Fibroblast of lung (primary cell): ENCODE measurements around the gene EIF3F. TPM values are rescaled to one million over a fixed set of nuclear protein-coding genes. Genes with fewer than 3 reads are reported as not detected.

Source experiments
- DNase-seq, 2 donors: peaks; one replicate each; pipeline versions ENCODE4 v3.0.0 to v3.0.0-alpha.2; 2010; ENCODE audit warnings: low read depth in 2 of 2
- H2AFZ ChIP-seq: 2 replicates; pipeline ENCODE4 v1.5.1; 2012; ENCODE audit warnings: low read length, control low read depth, inconsistent platforms
- H3K27ac ChIP-seq: 2 replicates; pipeline ENCODE4 v1.5.1; 2011; ENCODE audit warnings: low read length, control low read depth; ENCODE audit not compliant: insufficient read depth
- H3K27me3 ChIP-seq: 2 replicates; pipeline ENCODE4 v1.5.1; 2011; ENCODE audit warnings: mild to moderate bottlenecking, low read length; ENCODE audit not compliant: control insufficient read depth, insufficient read depth
- H3K36me3 ChIP-seq: 2 replicates; pipeline ENCODE4 v1.5.1; 2011; ENCODE audit warnings: low read length; ENCODE audit not compliant: control insufficient read depth, insufficient read depth
- H3K4me1 ChIP-seq: 2 replicates; pipeline ENCODE4 v1.5.1; 2011; ENCODE audit warnings: low read length; ENCODE audit not compliant: control insufficient read depth, insufficient read depth; ENCODE audit errors: extremely low read depth
- H3K4me2 ChIP-seq: 2 replicates; pipeline ENCODE4 v1.5.1; 2011; ENCODE audit warnings: low read length, control low read depth; ENCODE audit not compliant: insufficient read depth; ENCODE audit errors: extremely low read depth
- H3K4me3 ChIP-seq, 4 experiments: fragments of 200-600 bp in 1 of 4; sonication (generic) in 1 of 4; replicated peaks in 1 of 4; 2 replicates each; pipeline ENCODE4 v1.5.1; 2011 to 2016; ENCODE audit warnings: low read length in 4 of 4, low read depth in 3 of 4, mild to moderate bottlenecking in 3 of 4, control low read depth in 2 of 4, inconsistent platforms in 1 of 4, mixed read lengths in 1 of 4; ENCODE audit not compliant: insufficient read depth in 1 of 4; ENCODE audit errors: control extremely low read depth in 1 of 4
- H3K79me2 ChIP-seq: 2 replicates; pipeline ENCODE4 v1.5.1; 2012; ENCODE audit warnings: mild to moderate bottlenecking, low read length, inconsistent platforms; ENCODE audit not compliant: control insufficient read depth, insufficient read depth
- H3K9ac ChIP-seq: 2 replicates; pipeline ENCODE4 v1.5.1; 2011; ENCODE audit warnings: mild to moderate bottlenecking, low read length, control low read depth; ENCODE audit not compliant: insufficient read depth
- H3K9me3 ChIP-seq: 2 replicates; pipeline ENCODE4 v1.5.1; 2012; ENCODE audit warnings: low read depth, low read length; ENCODE audit not compliant: control insufficient read depth, insufficient read depth
- H4K20me1 ChIP-seq: 2 replicates; pipeline ENCODE4 v1.5.1; 2011; ENCODE audit warnings: low read length; ENCODE audit not compliant: control insufficient read depth, insufficient read depth; ENCODE audit errors: extremely low read depth
- CTCF ChIP-seq, 2 donors: IDR thresholded peaks in 1 of 2; conservative IDR thresholded peaks in 1 of 2; 1 replicate in 1 of 2; 2 replicates in 1 of 2; pipeline ENCODE4 v1.5.1; 2011 to 2012; ENCODE audit warnings: low read length in 2 of 2, control low read depth in 1 of 2, inconsistent platforms in 1 of 2, low read depth in 1 of 2, mild to moderate bottlenecking in 1 of 2
- EZH2 ChIP-seq: IDR thresholded peaks from 2 replicates; pipeline ENCODE4 v1.5.1; 2012; ENCODE audit warnings: low read length, control low read depth, mild to moderate bottlenecking; ENCODE audit errors: missing control alignments
- polyA plus RNA-seq, 2 donors: library from polyadenylated mRNA; depleted of rRNA in 1 of 2; stranded (reverse) in 1 of 2; unstranded in 1 of 2; fragments of >200 nt; gene quantifications; 2 replicates each; pipeline ENCODE4 v1.2.1, GENCODE V29; 2011 to 2012; ENCODE audit warnings: missing spikeins in 1 of 2
- total RNA-seq: library from RNA; depleted of rRNA; stranded (reverse); fragments of >200 nt; gene quantifications from 2 replicates; pipeline ENCODE4 v1.2.1, GENCODE V29; 2014

The EIF3F gene
- total and polyA plus RNA-seq, 2 donors (not counting 1 experiment from before 2014, with no cell fraction given), result 303 to 323 TPM

DNA sequence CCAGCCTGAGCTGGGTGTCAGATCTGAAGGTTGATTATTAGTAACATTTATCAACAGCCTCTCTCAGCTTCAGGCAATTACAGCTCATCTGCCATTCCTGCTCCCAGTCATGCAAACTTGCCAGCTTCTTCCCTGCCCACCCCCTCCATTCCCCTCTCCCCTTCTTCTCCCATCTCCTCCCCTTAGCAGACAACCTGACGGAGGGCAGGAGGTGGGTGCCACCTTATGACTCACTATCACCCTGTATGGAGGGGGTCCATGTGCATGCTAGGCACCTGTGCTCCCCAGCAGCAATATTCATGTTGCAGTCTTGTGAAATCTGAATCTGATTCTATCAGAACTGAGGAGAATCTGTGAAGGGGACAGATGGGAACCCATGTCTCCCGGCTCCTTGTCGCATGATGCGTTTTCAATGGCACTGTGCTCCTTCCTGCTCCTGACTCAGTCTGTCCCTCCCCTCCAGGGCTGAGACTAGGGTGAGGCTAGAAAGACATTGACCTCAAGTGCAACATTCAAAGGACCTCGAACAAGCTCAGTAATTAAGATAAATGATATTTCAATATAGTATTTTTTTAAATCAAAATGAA is 47.6 kb downstream of the EIF3F start:
- H3K9ac ChIP-seq, result no peak overlapping the region
- no peak for TF ChIP-seq EZH2
- TF ChIP-seq CTCF (conservative IDR thresholded peaks at IDR 0.05 in 1 of 2, IDR thresholded peaks at IDR 0.05 in 1 of 2; ENCODE audit: low read depth in 1 of 2, low read length in 2 of 2), result no peak
- H2AFZ ChIP-seq, result no peak overlapping the region
- H3K27me3 ChIP-seq, result peaks cover 2% of the 10 kb centered on the region
- H3K4me1 ChIP-seq, result peaks cover 2% of the 10 kb centered on the region
- no peaks in the 10 kb centered on the region for H3K36me3 ChIP-seq
- H3K4me3 ChIP-seq, result no peak overlapping the region
- no peaks in the 10 kb centered on the region for H4K20me1 ChIP-seq
- H3K9me3 ChIP-seq, result no peaks in the 10 kb centered on the region
- no peaks in the 10 kb centered on the region for H3K79me2 ChIP-seq
- no peak overlapping the region for H3K4me2 ChIP-seq
- H3K27ac ChIP-seq, result no peak overlapping the region
- no peak for DNase-seq

DNA sequence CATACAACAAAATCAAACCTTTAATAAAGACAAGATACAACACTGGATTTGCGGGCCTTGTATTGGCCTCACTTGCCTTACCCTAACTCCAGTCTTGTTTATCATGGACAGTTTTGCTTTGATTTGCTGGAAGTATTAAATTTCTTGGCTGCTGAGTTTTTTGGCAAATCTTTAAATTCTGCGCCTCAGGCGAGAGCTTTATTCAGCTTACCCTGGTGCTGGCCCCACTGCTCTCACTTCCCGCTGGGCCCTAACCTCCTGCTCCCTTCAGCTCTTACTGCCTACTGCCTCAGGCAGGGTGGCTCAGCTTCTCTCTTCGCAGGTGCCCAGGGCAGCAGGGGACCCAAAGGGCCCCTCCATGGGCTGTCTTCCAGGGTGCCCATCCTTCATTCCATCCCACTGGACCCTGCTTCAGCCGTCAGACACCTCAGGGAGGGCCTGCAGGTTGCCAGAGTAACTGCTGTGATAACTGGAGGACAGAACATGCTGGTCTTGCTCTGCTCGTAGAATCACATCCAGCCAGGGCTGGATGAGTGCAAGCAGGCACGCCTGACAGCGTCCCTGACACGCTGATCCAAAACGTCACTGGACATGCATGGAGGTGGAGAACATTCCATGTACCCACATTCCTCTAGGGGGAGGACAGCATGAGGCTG is 48.2 kb downstream of the EIF3F start:
- no peaks in the 10 kb centered on the region for H3K36me3 ChIP-seq
- H3K9me3 ChIP-seq, result no peaks in the 10 kb centered on the region
- H4K20me1 ChIP-seq, result no peaks in the 10 kb centered on the region
- no peak overlapping the region for H3K27ac ChIP-seq
- H2AFZ ChIP-seq, result no peak overlapping the region
- H3K79me2 ChIP-seq, result no peaks in the 10 kb centered on the region
- DNase-seq, result no peak
- TF ChIP-seq CTCF (conservative IDR thresholded peaks at IDR 0.05 in 1 of 2, IDR thresholded peaks at IDR 0.05 in 1 of 2; ENCODE audit: low read depth in 1 of 2, low read length in 2 of 2) (no peak), EZH2 (no peak)
- no peak overlapping the region for H3K4me3 ChIP-seq
- peaks cover 2% of the 10 kb centered on the region for H3K27me3 ChIP-seq
- H3K9ac ChIP-seq, result no peak overlapping the region
- no peak overlapping the region for H3K4me2 ChIP-seq
- H3K4me1 ChIP-seq, result peaks cover 2% of the 10 kb centered on the region

DNA sequence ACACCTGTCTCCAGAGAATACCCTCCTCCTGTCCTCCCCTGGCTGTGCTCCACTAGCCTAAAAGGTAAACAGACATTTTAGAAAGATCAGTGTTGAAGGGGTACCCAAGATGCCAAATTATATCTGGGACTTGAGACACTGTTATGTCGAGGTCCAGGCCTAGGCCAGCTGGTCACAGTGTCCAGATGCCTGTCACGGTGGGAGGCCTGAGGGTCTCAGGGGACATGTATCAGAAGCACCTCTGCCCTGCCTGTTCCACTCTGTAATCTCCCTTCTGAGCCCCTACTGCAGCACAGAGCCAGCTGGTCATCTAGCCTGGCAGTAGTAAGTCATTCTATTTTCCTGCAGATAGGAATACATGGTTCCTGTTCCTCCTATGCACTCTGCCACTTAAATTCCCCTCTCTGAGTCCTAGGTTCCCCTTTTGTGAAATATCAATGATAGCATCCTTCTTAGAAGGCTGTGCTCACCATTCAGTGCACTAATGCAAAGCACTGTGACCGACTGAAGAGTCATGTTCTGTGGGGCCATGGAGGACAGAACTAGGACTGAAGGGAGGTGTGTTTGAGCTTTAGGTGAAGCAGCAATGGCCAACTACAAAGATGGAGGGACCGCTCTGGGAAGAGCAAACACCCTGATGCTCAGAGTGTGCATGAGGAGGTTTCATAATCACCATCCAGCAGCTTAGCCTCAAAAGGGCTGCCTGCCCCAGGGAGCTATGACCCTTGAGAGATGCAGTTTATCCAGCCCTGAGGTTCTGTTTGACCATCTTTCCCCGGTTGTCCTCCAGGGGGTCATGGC is 49.1 kb downstream of the EIF3F start:
- no peaks in the 10 kb centered on the region for H3K9me3 ChIP-seq
- no peak overlapping the region for H3K4me3 ChIP-seq
- H2AFZ ChIP-seq, result no peak overlapping the region
- H3K27ac ChIP-seq, result no peak overlapping the region
- peaks cover 2% of the 10 kb centered on the region for H3K4me1 ChIP-seq
- TF ChIP-seq EZH2, result no peak
- TF ChIP-seq CTCF (conservative IDR thresholded peaks at IDR 0.05 in 1 of 2, IDR thresholded peaks at IDR 0.05 in 1 of 2; ENCODE audit: low read depth in 1 of 2, low read length in 2 of 2), result no peak
- H3K79me2 ChIP-seq, result no peaks in the 10 kb centered on the region
- no peak overlapping the region for H3K4me2 ChIP-seq
- no peak overlapping the region for H3K9ac ChIP-seq
- H4K20me1 ChIP-seq, result no peaks in the 10 kb centered on the region
- peaks cover 2% of the 10 kb centered on the region for H3K27me3 ChIP-seq
- no peaks in the 10 kb centered on the region for H3K36me3 ChIP-seq
- no peak for DNase-seq
